ENCODE data around the gene NPC1L1.
"Not testable (repeated sequence)": the region's sequence is repeated elsewhere in the genome, so short reads cannot be mapped to it uniquely, and the experiment has no call there.

- TF ChIP-seq, protein P1, sequence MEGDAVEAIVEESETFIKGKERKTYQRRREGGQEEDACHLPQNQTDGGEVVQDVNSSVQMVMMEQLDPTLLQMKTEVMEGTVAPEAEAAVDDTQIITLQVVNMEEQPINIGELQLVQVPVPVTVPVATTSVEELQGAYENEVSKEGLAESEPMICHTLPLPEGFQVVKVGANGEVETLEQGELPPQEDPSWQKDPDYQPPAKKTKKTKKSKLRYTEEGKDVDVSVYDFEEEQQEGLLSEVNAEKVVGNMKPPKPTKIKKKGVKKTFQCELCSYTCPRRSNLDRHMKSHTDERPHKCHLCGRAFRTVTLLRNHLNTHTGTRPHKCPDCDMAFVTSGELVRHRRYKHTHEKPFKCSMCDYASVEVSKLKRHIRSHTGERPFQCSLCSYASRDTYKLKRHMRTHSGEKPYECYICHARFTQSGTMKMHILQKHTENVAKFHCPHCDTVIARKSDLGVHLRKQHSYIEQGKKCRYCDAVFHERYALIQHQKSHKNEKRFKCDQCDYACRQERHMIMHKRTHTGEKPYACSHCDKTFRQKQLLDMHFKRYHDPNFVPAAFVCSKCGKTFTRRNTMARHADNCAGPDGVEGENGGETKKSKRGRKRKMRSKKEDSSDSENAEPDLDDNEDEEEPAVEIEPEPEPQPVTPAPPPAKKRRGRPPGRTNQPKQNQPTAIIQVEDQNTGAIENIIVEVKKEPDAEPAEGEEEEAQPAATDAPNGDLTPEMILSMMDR (IDR thresholded peaks at IDR 0.05; ENCODE audit: low read depth, low read length): not testable (repeated sequence)
- not testable (repeated sequence) for TF ChIP-seq POLR2A (IDR thresholded peaks at IDR 0.05; ENCODE audit: extremely low read depth, insufficient read length); MAX (IDR thresholded peaks at IDR 0.05; ENCODE audit: low read depth, low read length); MYC (IDR thresholded peaks at IDR 0.05; ENCODE audit: low read depth, low read length)
Measured at GRCh38 chr7:44552473-44553005, 11.4 kb upstream of the NPC1L1 start.
